Activated CD4-positive, alpha-beta T cell treated with anti-CD3 and anti-CD28 coated beads, Interleukin-2, amount 50 U/mL, for 16 hours (primary cell): Measurements from ENCODE around the gene LRRC63.
"Not testable (repeated sequence)": the region's sequence is repeated elsewhere in the genome, so short reads cannot be mapped to it uniquely, and the experiment has no call there.

Source experiments
- DNase-seq: peaks from one replicate; pipeline ENCODE4 v3.0.0-alpha.2; 2020

LRRC63 gene

DNA sequence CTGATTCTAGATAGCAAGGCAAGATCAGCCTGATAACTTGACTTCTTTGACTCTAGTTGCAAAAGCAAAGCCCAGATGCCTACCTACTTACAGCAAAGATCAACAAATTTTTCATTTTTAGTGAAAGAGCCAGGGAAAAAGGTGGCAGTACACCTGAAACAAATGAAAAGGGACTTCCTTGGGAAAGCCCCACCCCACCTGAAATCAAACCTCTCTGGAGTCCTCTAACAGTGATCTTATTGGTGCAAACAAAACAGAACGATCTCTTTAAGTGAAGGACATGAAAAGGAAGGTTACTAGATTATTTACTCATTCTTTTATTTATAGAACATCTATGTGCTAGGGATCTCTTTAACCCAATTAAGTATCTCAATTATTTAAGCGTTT lies 29.2 kb upstream of the LRRC63 start:
- no peak for DNase-seq

DNA sequence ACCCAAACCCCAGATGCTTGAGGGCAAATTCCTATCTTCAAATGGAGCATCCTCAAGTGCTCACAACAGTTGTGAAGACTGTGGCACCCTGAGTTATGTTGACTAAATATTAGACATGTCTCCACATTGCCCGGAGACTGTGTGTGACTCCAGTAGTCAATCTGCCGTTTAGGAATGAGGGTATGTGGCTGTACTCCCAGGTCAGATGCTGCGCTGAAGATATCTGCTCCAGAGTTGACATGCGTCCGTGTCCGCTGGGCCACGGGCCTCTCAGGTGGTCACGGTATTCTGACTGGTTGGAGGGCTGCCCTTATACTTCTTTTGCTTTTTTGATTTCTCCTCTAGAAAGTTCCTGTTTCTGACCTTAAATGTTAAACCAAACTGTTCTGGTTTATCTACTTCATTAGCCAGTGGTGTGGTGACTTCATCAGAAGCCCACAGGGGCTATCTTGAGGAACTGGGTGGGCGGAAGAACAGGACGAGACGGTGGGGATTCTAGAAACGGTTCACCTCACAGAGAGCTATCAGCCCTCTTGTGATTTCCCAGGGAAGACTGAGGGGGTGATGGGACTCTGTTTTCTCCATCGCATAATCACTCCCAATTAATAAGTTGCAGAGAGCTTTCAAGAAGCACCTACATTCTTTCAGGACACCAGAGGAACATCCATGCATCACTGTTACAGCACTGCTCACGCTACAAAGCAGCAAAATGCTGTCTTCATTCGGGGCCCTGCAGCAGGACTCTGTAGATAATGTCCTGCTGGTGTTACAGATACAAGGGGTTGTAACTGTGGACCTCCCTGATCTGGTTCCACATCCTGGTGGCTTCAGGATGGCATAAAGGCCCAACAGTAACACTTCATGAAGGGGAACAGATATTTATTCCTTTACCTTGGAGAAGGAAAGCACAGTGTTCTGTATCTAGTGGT lies 28.4 kb upstream of the LRRC63 start:
- DNase-seq, result no peak

DNA sequence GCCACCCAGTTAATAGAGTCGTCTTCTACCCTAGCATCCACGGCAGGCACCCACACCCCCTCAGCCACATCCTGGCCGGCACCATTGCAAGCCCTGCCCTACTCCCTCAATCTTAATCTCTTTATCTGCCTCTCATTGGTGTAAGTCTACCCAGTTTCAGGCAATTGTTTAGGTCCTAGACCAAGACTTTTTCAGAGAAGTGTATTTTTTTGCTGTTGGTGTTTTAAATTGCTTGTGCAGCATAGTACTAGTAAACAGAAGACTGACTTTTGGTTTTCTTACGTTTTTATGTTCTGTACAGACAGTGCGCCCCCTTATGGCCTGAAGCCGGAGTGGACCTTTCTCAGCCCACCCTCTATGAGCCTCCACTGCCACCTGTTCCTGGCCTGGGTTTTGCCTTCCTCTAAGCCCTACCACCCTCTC lies 27.4 kb upstream of the LRRC63 start:
- peak; percentile 84 for DNase-seq

DNA sequence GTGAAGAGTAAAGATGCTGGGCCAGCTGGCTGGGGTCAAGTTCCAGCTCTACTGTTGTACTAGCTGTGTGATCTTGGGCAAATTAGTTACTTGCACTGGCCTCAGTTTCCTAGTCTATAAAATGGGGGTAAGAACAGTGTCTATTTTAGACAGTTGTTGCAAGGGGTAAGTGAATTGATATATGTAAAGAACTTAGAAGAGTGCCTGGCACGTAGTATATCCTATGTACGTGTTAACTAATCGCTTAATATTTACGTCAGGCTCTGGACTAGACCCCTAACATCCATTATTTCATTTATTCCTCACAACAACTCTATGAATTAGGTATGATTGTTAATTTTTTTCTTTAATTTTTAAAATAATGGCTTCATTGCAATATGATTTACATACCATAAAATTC lies 26.1 kb upstream of the LRRC63 start:
- DNase-seq, result no peak

DNA sequence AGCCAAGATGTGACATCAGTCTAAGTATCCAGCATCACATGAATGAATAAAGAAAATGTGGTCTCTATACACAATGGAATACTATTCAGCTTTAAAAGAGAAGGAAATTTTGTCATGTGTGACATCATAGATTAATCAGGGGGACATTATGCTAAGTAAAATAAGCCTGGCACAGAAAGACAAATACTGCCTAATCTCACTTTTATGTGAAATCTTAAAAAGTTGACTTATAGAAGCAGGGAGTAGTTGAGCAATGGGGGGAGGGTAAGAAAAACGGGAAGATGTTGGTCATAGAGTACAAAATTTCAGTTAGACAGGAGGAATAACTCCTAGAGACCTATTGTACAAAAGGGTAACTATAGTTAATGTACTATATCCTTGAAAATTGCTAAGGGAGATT lies 19.3 kb upstream of the LRRC63 start:
- DNase-seq, result no peak

DNA sequence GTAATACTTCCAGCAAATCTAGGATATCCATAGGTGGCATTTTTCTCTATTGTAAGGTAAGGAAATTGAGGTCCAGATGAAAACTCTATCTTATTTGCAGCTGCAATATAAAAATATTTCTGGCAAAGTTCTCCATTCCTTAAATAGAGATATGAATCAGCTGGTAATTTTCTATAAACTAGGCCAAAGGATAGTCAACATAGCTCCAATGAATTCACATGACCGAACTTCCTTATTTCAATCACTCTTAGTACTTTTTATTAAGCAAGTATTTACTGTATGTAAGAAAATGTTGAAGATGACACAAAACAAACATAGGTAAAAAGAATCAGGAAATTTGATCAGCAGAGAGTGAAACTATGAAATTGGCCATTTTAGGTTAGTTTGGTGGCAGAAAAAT lies 16.7 kb upstream of the LRRC63 start:
- no peak for DNase-seq

DNA sequence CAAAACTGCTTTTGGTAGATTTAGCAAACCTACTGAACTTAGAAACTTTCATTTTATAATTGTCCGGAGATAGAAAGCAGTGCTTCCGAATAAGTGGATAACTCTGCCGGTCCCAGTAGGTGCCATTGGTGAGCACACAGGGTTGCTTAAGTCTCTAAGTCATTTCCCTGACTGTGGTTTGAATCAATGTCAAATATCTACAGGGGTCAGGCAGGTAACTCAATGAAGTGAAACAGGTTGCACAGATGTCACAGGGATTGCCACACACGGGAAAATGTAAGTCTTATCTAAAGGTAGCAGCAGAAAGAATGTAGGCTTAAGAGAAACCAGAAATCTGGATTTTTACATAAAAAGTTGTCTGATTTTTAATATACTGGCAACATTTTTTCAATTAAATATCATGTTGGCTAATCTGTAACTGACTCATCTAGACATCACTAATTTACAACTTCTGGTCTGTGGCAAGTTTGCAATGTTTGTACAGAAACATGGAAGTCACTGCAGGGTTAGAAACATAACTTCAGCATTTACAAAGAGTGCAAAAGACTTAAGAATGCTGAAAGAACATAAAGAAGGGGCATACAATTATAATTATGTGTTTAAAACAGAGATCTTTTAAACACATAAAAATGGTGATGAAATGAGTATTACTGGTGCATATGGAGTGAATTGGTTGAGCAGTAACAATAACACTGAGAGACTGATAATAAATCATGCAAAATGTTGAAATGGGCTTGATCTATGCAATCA lies 14.3 kb upstream of the LRRC63 start:
- DNase-seq, result no peak

DNA sequence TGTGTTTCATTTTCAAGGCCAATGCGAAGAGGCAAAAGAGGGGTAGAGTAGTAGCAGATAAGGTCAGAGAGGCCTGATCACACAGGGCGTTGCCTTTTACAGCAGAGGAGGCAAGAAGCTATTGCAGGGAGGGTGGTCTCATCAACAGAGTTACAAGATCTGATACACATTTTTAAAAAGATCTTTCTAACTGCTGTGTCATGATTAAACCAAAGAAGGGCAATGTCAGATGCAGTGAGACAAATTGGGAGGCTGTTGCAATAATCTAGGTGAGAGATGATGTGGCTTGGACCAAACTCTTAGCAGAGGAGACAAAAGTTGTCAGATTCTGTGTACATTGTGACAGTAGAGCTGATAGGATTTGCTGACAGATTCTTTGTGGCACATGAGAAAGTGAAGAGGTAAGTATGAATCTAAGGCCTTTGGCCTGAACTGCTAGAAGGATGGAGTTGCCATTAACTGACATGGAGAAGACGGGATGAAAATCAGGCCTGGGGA lies 13.0 kb upstream of the LRRC63 start:
- no peak for DNase-seq

DNA sequence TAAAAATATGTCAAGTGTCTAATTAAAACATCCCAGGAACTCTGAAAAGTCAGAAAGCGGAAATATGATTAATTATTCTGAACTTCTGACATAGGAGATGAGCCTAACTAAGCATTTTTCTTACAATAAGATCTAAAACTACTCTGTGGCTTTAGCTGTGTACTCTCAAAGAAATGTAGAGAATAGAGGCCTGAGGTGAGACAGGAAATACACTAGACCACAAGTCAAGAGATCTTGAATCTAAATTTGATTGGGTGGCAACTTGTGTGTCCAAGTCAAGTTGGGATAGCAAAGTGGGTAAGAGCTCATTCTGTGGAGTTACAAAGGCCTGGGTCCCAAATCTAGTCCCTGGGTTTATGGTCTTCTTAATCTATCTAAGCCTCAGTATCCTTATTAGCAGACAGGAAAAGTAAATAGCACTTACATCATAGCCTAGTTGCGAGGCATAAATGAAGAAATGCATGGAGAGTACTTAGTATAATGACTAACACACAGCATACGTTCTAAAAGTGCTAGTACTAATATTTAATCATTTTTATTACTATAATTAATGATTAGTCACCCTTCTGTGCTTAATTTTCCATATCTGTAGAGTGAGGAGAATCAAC lies 9.4 kb upstream of the LRRC63 start:
- peak; percentile 36 for DNase-seq

DNA sequence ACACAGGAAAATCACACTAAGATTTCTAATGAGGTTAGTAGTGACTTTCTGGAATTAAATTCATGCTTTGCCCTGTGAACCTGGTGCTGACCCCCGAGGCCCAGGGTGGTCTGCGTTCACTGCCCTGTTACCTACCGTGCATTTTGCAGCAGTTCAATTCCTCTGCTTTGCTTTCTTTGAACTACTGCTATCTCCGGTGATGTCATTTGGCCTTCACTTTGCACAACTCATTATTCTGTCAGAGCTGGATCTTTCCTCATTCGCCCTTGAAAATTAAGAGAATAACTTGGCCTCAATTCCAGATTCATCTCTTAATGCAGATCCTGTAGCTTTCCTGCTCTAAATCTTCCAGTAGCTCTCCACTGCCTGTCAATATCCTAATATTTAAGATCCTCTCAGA lies 8.8 kb upstream of the LRRC63 start:
- no peak for DNase-seq

DNA sequence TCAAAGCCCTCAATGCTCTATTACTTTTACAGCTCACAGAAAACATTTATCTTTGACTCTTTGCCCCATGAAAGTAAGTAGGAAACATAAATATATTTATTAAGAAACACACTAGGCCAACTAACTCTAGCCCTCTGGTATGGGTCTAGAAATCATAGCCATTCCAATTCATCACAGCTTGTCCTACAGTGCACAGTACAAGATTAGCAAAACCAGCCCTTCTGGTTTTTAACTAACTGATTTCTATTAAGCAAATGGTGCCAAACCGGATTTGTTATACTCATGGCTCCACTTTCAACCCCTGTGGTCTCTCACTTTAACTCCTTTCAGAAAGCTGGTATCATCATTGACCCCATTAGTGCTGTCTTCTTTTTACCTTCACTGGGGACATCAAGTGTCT lies 5.6 kb upstream of the LRRC63 start:
- no peak for DNase-seq

DNA sequence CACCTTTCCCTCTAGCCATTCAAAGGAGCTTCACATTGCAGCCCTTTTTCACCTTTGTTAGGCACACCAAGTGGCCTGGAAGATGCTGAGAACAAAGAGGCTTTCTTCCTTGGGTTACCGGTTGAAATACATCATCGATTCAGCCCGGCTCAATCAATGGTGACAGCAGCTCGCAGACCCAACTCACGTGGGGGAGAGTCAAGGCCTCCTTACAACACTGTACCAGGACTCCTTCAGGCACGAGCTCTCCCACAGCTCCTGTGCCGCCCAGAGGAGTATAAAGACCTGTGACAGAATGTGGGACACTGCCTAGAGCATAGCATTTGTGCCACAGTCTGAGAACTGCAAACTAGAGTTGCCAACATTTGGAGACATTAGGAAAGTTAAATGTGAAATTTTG lies 3.9 kb upstream of the LRRC63 start:
- no peak for DNase-seq

DNA sequence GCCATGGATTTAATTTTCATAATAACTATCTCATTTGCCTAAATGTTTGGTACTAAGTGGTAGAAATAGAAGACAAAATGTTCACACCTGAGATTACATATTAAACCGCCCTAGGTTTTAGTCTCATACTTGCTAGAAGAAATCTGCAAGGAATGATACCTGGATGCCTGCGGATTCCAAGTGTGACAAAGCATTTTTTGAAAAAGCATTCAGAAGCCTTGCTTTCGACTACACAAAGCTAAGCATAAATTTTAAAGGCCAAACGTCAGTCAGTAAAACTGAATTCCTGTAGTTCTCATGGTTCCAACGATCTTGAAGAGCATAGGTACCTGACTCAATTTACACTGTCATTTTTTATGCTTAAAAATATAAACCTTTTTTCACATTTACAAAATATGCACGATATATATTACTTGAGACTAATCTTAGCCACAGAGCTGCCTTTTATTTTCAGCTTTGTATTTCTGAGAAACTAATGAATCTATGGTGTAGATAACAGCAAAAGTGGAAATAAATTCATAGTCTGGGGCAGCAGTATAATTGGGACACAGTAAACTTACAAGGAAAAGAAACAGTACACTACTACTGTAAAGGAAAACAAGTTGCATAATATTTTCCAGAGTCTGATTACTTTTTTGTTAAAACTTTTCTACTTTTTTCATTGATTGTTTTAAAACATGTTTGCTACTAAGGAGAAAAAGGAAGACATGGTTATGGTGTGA lies 1.2 kb upstream of the LRRC63 start:
- no peak for DNase-seq

DNA sequence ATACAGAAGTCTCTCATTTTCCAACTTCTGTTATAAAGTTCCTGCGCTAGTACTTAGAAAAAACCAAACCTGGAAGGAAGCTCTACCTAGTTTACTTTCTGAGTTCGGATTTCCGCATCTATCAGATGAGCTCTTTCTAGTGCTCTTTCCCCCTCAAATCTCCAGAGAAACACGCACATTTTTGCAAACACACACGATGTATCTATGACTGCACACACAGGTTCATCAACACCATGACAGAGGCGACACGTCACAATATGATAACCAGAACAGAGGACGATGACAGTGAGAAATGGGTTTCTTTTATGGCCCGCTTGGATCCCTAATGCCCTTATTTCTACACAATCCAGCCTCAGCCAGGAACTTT lies 629 bp upstream of the LRRC63 start:
- peak; percentile 45 for DNase-seq

DNA sequence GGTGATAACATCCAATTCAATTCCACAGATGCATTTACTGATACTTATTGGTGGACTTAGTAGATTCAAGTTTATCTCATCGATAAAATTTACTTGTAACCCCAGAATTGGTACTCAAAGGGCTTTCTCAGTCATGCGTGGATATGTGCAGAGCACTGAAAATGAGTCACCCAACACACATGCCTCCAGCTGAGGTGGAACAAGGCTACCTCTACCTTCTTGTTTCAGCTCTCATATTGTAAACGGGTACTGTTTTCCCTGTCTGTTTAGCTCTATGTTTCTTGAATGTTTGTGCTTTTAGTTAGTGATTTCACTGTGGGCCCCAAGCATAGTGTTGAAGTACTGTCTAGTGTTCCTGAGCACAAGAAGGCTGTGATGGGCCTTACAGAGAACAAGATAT lies 1.5 kb downstream of the LRRC63 start:
- DNase-seq, result peak; percentile 27

DNA sequence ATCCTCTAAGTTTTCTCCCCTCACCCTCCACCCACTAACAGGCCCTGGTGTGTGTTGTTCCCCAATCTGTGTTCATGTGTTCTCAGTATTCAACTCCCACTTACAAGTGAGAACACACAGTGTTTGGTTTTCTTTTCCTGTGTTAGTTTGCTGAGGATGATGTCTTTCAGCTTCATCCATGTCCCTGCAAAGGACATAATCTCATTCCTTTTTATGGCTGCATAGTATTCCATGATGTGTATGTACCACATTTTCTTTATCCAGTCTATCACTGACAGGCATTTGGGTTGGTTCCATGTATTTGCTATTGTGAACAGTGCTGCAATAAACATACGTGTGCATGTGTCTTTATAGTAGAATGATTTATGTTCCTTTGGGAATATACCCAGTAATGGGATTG lies 3.0 kb downstream of the LRRC63 start:
- not testable (repeated sequence) for DNase-seq

DNA sequence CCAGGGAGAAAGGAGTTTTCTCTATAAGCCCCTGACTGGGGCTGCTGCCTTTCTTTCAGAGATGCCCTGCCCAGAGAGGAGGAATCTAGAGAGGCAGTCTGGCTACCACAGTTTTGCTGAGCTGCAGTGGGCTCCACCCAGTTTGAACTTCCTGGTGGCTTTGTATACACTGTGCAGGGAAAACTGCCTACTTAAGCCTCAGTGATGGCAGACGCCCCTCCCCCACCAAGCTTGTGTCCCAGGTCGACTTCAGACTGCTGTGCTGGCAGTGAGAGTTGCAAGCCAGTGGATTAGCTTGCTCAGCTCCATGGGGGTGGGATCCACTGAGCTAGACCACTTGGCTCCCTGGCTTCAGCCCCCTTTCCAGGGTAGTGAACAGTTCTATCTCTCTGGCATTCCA lies 8.5 kb downstream of the LRRC63 start:
- not testable (repeated sequence) for DNase-seq

DNA sequence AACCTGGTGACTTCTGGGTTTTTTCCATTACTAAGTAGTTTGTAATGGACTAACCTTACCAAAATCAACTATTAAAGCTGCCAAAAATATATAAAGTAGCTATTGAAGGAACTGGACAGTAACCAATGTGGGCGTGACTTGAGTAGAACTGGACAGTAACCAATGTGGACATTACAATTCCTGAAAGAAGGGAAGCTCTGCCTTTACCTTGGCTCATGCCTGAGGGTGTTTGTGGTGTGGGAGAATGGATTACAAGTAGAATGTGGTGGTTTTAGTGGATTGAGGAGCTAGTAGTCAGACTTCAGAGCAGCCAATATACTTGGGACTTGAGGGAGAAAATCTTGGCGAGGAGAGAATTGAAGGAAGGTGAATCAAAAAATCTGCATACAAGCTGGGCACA lies 17.5 kb downstream of the LRRC63 start:
- no peak for DNase-seq

DNA sequence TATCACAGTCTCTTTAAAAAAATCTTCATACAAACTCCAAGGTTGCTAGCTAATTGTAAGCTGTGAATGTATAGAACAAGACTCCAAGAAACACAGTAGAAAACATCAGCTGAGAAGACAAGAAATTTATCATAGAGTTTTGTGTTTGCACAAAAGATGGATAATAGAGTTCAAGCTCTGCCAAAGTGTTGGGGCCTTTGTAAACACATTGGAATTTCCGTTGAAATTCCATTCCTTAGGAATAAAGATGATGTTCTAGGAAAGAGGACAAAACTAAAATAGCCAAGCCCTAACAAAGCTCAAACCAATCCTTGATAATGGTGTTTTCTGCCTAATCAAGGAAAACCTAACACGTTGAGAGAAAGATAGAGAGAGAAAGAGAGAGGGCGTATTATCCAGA lies 20.6 kb downstream of the LRRC63 start:
- DNase-seq, result no peak

DNA sequence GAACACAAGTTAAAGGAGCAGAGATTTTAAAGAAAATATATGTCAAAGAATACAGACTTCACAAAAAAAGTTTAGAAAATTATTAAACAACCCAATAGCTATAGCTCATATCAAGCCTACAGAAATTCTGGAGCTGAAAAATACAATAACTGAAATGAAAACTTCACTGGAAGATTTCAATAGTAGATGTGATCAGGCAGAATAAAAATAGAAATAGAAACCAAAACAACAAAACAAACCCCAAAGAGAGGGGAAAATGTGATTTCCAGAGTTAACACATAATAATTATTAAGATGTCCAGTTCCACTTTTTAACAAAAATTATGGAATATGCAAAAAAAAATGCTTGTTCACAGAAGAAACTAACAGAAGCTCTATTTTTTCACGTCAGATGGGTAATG lies 23.6 kb downstream of the LRRC63 start:
- no peak for DNase-seq

DNA sequence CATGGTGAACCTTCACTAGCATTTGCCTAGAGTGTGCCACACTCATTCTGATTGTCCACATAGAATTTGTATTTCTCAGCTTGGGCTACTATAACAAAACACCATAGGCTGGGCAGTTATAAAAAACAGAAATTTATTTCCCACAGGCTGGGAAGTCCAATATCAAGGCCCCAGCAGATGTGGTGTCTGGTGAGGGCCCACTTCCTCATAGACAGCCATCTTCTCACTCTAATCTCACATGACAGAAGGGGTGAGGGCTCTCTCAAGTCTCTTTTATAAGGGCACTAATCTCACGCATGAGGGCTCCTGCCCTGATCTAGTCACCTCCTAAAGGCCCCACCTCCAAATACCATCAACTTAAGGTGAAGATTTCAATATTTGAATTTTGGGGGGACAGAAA lies 53.6 kb downstream of the LRRC63 start:
- no peak for DNase-seq

DNA sequence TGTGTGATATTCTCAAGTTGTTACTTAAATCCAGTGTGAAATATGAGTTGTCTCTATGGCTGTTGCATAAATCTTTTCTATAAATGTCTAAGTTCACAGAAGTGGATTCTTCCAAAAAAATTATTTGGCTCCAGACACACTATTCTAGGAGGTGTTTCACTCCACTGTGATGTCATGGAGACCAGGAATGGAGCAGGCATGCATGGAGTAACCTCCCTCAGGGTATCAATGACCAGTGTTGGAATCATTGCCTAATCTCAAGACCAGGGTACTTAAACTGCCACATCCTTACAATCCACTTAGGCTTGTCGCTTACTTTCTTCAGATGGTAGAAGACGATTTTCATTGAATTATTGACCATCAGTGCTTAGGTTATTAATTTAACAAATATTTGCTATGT lies 55.4 kb downstream of the LRRC63 start:
- no peak for DNase-seq

DNA sequence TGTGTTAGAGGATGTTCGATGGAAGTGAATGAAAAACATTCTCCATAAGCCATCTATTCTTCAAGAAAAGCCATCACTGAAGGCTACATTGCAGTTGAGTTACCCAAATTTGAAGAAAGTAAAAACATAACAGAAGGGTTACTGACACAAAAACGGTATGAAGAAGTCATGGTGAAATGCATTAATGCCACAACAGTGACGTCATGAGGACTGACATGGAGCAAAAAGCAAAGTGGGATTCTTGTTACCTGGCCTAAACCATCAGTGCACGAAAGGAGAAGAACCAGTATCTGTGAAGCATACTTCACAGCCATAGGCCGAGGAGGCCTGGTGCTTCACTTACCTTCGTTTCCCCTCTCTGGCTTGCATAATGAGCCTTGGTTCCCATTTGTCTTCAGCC lies 58.7 kb downstream of the LRRC63 start:
- DNase-seq, result no peak
